AG08395 (cell line): ENCODE measurements around the gene NINL.
"Not testable (repeated sequence)": the region's sequence is repeated elsewhere in the genome, so short reads cannot be mapped to it uniquely, and the experiment has no call there.

Experiments
- DNase-seq: peaks from one replicate; pipeline ENCODE4 v3.0.0; 2012; ENCODE audit warnings: mixed read lengths, low spot score

Gene NINL

GRCh38 chr20:25484224-25484846, 101.0 kb downstream of the NINL start:
- no peak for DNase-seq

- no peak for DNase-seq
These were observed 101.7 kb downstream of the NINL start for GRCh38 chr20:25483431-25484132.

DNA sequence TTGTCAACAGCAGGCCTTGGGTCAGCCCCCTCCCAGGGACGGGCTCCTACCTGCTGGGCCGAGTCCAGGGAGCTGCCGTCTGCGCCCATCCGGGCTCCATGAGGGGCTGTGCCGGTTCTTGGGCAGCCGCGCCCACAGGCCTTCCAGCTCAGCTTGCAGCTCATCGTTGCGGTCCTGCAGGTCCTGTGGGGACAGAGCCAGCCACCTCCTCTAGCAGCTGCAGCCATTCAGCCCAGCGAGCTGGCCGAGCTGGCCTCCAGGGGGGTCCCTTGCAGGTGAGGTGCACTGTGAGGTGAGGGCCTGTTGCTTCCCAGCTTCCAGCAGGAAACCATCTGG, 103.4 kb downstream of the NINL start:
- DNase-seq = no peak

DNA sequence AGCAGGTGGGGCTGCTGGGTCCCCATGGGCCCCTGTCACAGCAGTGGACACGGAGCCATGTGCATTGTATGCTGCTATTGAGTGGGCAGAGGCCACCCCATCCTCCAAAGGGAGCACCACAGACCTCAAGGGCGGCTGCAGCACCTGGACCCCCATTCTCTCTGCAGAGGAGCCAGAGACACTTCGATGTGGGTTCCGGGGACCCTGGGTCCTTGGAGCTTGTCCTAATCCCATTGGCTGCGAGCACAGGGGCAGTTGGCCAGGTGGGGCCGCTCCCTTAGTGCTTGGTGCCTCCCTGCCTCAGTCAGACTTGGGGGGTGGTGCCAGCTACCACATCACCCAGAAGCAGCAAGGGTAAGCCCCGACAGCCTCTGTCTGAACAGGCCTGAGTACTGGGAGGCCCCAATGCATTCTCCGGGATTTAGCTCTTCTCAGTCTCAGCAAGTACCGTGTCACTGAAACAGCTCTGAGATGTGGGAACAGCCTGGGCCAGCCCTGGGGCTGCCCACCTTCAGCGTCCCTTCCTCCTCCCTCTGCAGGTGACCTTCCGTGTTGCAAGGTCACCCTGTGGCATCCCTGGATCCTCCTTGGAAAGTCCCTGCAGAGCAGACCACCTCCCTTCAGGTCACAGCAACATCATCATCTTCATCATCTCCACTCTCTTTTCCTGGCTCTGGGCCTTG, 104.0 kb downstream of the NINL start:
- no peak for DNase-seq

DNA sequence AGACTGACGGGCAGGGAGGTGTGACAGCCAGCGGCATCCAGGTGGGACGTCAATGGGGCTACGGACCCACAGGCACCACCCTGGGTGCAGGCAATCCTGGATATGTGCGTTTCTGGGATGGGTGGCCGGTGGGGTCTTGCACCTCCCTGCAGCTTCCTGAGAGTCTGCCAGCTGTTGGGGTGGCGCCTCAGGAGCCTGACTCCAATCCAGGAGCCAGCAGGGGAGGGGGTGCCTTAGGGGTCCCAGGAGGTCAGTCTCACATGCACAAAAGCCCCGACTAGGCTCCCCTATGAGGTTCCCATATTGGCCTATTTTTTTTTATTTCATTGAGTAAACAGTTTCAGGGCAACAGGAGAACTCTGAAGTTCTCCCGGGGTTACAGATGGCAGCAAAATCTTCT, 104.5 kb downstream of the NINL start:
- DNase-seq = no peak

GRCh38 chr20:25480156-25480555, 105.2 kb downstream of the NINL start:
- no peak for DNase-seq

- no peak for DNase-seq
These were observed 105.7 kb downstream of the NINL start for GRCh38 chr20:25479638-25480037.

DNA sequence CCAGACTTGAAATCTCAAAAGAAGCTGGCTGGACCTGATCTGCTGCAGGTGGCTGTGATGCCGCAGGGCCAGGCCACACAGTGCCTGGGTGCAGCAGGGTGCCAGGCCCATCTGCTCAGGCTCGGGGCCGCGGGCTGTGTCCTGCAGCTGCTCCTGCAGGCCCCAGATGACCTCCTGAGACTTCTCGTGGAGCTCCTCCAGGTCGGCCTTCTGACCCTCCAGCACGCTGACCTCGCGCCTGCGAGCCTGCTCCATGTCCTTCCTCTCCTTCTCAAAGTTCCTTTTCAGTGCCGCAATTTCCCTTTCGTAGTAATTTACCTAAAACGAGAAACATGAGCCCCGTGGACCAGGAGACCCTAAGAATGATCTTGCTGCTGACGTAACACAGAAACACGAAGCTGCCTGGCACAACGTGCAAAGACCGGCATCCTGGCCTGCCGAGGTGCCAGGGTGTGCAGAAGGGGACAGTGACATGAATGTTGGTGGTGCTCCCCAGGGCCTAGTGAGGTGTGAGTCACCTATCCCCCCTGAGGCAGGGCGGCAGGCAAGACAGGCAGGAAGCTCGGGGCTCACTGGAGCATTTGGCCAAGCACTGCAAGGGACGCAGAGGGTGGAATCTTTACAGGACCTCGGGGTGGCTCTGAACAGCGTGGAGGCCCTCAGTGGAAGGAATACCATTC, 106.3 kb downstream of the NINL start:
- DNase-seq = no peak

- no peak for DNase-seq
These were observed 108.1 kb downstream of the NINL start for GRCh38 chr20:25477014-25477882.

DNA sequence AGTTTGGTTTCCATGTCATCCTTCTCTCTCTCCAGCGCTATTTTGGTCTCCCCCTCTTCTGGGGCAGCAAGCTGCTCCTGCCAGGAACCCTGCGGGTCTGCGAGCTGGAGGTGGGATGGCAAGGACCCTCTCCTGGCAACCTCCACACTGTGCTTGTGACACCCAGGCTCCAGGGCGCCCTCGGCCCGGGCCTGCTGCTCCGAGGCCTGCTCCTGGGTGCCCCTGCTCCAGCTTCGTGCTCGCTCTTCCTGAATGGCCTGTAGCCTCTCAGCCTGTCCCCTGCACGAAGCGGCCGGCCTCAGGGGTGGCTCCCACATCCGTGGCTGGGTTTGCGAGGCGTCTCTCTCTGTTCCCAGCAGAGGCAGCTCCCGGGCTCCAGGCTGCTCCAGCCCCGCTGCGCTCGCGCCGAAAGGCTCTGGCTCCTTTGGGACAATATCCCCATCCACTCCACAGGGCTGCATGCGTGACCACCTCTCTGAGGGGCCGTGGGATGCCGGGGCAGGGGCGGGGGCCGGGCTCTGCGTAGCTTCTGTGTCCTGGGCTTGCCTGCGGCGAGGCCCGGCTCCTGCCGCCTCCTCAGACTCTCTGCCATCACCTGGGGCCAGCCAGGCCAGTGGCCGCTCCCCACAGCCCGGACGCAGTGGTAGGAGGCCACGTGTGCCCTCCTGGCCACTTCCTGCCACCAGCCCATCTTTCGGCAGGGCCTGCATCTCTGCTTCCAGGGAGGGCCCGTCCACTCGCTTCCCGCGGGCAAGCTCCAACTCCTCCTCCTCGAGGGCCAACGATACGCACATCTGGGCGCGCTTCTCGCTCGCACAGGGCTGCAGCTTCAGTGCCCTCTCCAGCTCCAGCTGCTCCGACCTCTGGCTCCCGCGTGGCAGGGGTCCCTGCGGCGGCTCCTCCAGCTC, 109.0 kb downstream of the NINL start:
- no peak for DNase-seq

DNA sequence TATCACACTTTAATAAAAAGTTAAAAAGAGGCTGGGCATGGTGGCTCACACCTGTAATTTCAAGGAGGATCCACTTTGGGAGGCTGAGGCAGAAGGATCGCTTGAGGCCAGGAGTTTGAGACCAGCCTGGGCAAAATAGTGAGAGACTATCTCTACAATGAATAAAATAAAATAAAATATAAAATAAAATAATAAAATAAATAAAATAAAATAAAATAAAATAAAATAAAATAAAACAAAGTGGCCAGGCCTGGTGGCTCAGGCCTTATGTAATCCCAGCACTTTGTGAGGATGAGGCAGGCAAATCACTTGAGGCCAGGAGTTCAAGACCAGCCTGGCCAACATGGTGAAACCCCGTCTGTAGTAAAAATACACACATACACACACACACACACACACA, 112.0 kb downstream of the NINL start:
- not testable (repeated sequence) for DNase-seq

- DNase-seq = no peak
These were observed 114.3 kb downstream of the NINL start for GRCh38 chr20:25471020-25471419.

- DNase-seq = no peak
These were observed 115.3 kb downstream of the NINL start for GRCh38 chr20:25470045-25470444.

- DNase-seq = no peak
These were observed 115.8 kb downstream of the NINL start for GRCh38 chr20:25469558-25469957.

GRCh38 chr20:25468126-25469075, 116.9 kb downstream of the NINL start:
- no peak for DNase-seq

DNA sequence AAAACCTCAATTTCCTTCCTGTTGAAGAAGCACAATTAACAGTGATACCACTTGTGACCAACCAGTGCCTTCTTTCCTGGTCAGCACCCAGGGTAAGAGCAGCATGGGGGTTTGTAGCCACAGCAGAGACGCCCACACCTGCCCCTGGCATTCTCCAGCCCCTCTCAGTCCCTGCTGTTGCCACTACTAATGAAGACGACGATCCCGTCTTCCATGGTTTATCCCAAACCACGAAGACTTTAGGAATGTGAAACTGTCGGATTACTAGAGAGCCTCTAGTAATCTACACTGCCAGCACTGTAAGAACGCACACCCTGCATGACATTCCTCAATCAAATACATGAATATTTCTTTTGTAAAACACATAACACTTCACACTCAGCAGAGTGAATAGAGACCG, 117.9 kb downstream of the NINL start:
- DNase-seq = no peak

- DNase-seq = no peak
These were observed 118.5 kb downstream of the NINL start for GRCh38 chr20:25466846-25467245.

DNA sequence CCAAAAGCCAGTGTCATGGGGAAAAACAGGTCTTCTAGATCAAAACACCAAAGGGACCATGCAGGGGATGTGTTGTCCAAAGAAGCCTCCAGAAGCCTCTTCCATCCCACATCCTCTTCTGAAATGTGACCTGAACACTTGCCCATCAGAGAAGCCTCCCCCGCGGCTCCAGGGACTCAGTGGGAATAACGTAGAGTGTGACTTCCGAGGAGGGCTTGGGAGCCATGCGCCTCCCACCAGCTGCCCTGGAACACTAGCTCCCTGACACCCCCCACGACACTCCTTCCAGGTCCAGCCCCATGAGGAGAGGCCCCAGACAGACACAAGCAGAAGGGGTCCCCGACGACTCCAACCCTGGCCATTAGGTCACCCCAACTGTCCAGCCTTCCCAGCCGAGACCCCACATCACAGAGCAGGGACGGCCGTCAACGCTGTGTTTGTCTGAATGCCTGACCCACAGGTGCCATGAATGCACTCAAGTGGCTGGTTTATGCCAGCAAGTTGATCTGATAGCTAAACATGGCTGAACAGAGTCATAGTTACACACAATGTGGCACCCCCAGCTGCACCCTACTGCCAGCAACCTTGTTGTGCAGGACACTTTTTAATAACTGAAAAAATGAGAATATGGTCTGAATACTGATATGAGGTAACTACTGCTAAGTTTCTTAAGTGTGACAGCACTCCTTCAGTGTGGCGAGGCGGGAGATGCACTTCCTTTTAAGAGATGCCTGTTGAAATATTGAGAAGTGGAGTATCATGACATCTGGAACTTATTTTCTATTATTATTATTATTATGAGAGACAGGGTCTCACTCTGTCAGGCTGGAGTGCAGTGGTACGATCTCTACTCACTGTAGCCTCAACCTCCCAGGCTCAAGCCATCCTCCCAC, 119.8 kb downstream of the NINL start:
- no peak for DNase-seq
